HG03280 (cell line): ENCODE data around the gene KEAP1.
A peak's percentile ranks its signal among the peaks of the same experiment; 100 is the strongest.
"Not testable (repeated sequence)": the region's sequence is repeated elsewhere in the genome, so short reads cannot be mapped to it uniquely, and the experiment has no call there.

ENCODE experiments used
- ATAC-seq: cut with Tn5 transposase; IDR thresholded peaks from one replicate; pipeline ENCODE4 v1.9.1; 2021; ENCODE audit warnings: mild to moderate bottlenecking, moderate library complexity; ENCODE audit not compliant: unreplicated experiment

Gene KEAP1

DNA sequence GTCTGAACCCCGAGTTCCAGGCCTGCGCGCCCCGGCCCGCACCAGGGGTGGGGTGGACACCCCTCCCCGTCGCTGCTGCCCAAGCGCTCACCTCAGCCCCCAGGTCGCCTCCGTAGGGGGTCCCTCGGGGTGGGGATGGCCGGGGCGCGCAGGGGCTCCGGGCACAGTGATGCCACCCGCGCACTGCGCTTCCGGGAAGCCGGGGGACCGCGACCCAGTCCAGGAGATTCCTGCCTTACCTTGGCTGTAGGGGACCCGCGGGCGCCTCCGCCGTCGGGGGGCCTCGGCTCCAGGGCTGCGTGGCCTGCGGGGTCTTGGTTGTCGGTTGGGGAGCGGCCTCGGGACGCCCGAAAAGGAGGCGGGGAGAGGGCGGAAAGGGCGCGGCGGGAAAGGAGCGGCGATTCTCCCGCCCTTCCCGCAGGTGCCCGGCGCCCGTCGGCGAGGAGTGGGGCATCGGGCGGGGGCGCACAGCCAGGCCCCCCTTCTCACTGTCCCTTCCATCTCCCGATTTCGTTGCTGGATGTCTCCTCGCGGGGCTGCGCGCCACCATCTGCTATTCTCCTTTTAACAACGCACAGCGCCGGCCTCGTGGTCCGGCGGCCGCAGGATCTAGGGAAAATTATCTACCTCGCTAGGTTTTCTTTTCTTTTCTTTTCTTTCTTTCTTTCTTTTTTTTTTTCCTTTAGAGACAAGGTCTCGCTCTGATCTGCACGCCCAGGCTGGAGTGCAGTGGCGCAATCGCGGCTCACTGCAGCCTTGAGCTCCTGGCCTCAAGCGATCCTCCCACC lies at the start of gene KEAP1:
Gene KEAP1, minus strand, starts transcription at position 355 of the 788 bp plus-strand sequence. CDS start 3,323 bp downstream, outside the sequence.
- peak; percentile 20 for ATAC-seq

DNA sequence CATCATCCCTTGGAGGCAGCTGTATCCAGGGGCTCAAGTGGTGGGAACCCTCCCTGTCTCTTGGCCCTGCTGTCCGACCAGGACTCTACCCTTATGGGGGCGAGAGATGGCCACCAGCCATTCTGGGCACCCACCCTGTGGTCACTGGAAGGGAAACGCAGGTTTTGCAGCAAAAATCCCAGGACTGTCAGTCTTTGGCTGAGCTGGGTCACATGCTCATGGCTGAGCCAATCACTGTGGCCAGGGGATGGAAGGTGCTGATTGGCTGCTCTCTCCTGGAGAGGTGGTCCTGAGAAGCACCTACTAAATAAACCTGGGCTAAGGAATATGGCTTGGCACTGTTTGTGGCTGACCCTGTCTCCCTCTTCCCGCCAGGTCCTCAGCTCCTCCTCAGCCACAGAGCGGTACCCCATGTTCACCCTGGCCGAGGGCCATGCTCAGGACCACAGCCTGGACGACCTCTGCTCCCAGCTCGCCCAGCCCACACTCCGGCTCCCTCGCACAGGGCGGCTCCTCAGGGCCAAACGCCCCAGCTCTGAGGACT lies 49.4 kb upstream of the KEAP1 start:
- ATAC-seq, result no peak

- no peak for ATAC-seq
Observed at GRCh38 chr19:10551698-10552301, 48.6 kb upstream of the KEAP1 start.

GRCh38 chr19:10551006-10551405 lies 47.9 kb upstream of the KEAP1 start:
- not testable (repeated sequence) for ATAC-seq

GRCh38 chr19:10550336-10550735 lies 47.2 kb upstream of the KEAP1 start:
- no peak for ATAC-seq

DNA sequence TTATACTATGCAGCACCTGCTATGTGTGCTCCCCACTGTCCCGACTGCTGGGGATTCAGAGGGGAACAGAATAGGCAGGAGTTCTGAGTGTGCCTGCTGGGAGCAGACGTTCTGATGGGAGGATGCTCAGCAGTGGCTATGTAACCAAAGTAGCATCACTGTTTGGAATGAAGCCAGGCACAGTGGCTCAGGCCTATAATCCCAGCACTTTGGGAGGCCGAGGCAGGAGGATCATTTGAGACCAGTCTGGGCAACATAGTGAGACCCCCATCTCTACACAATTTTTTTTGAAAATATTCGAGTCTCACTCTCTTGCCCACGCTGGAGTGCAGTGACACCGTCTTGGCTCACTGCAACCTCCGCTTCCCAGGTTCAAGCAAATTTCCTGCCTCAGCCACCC lies 46.6 kb upstream of the KEAP1 start:
- ATAC-seq, result no peak

- ATAC-seq, result no peak
Observed at GRCh38 chr19:10548746-10549276, 45.7 kb upstream of the KEAP1 start.

DNA sequence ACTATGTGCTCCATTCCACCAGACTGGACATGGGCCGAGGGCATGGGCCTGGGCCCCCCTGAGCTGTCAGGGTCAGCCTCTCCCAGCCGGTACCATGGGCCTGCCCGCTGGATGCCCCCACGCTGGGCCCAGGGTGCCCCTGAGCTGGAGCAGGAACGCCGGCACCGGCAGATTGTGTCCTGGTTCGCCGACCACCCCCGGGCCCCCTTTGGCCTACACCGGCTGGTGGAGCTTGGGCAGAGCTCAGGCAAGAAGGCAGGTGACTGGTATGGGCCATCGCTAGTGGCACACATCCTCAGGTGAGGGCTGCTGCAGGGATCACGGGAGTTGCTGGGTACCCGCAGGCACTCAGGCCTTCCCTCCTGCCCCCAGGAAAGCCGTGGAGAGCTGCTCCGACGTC lies 43.7 kb upstream of the KEAP1 start:
- no peak for ATAC-seq

GRCh38 chr19:10544753-10545251 lies 41.6 kb upstream of the KEAP1 start:
- no peak for ATAC-seq

DNA sequence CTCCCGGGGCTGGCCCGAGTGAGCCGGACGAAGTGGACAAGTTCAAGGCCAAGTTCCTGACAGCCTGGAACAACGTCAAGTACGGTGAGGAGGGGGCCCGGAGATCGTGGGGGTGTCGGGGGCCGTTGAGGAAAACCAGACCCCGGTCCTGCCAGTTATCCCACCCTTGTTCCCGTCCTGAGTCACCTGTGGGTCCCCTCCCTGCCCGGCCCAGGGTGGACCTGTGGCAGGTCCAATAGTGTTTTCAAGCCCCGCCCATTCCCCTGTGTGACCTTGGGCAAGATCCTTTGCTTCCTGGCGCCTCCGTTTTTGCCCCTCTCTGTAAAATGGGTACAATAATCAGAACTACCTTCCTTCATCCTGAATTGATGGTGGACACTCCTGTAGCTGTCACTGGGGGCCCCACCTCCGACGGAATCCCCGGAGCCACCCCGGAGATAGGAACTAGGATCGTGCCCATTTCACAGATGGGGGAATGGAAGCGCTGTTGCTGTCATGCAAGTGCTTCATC lies 41.1 kb upstream of the KEAP1 start:
- no peak for ATAC-seq

GRCh38 chr19:10543420-10544241 lies 40.5 kb upstream of the KEAP1 start, which contains the start of gene ATG4D:
Gene ATG4D (plus strand): TSS chr19:10543904. CDS start chr19:10544091, 187 bp downstream.
- peak; percentile 75 for ATAC-seq

DNA sequence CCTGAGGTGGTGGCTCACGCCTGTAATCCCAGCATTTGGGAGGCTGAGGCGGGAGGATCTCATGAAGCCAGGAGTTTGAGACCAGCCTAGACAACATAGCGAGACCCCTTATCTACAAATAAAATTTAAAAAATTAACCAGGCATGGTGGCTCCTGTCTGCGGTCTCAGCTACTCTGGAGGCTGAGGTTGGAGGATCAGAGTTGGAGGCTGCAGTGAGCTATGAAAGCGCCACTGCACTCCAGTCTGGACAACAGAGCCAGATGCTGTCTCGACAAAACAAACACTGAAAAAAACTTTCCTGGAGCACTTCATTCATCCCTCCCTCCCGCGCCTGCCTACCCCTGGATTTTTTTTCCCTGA lies 39.9 kb upstream of the KEAP1 start:
- no peak for ATAC-seq

GRCh38 chr19:10539016-10539415 lies 35.9 kb upstream of the KEAP1 start:
- ATAC-seq, result not testable (repeated sequence)

DNA sequence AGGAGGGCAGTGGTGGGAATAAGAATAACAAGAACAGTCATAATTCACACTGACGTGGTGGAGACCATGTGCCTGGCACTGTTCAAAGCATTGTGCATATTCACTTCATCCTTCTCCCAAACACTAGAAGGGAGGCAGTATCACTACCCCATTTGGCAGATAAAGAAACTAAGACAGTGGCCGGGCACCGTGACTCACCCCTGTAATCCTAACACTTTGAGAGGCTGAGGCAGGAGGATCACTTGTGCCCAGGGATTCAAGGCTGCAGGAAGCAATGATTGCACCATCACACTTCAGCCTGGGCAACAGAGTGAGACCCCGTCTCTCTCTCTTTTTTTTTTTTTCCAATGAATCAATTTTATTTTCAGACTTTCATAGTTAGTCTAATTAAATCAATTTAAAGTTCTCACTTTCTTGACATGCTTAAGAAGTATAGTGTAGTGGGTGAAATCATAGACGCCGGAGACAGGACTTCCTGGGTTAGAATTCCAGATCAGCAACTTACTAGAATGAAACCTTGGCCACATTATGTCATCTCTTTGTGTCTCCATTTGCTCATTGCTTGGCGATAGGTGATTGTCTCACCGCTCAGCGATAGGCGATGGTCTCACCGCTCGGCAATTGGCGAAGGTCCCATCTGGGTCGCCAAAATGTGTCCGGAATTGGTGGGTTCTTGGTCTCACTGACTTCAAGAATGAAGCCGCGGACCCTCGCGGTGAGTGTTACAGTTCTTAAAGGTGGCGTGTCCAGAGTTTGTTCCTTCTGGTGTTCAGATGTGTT lies 35.2 kb upstream of the KEAP1 start:
- no peak for ATAC-seq

DNA sequence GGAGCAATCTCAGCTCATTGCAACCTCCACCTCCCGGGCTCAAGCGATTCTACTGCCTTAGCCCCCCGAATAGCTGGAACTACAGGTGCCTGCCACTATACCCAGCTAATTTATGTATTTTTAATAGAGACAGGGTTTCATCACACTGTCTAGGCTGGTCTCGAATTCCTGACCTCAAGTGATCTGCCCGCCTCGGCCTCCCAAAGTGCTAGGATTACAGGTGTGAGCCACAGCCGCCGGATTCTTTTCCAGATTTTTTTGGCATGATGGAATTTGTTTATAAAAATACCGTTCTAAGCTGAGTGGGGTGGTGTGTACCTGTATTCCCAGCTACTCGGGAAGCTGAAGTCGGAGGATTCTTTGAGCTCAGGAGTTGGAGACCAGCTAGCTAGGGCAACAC lies 34.5 kb upstream of the KEAP1 start:
- ATAC-seq, result no peak

GRCh38 chr19:10535613-10536012 lies 32.5 kb upstream of the KEAP1 start:
- no peak for ATAC-seq

DNA sequence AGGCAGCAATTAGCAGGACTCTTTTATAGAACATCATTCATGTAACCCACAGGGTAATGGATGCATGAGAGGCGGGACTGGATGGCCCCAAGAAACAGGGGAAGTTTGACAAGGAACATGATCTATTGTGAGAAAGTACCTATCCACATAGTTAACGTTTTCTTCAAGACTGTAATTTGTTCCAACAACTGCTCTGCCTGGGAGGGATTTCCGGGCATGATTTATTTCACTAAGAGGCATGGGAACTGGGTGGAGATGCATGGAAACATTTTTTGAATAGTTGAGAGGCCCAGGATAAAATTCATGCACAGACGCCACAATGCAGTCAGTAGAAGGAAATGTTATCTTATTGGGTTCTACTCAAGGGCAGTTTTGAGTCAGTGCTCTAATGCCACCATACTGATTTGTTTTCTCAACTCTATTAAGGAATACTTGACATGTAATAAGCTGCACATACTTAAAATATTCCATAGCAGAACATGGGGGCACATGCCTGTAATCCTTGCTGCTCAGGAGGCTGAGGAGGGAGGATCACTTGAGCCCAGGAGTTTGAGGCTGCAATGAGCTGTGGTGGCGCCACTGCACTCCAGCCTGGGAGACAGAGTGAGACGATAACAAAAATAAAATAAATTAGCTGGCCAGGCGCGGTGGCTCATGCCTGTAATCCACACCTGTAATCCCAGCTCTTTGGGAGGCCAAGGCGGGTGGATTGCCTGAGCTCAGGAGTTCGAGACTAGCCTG lies 30.7 kb upstream of the KEAP1 start:
- ATAC-seq, result no peak

- no peak for ATAC-seq
Observed at GRCh38 chr19:10532457-10532856, 29.3 kb upstream of the KEAP1 start.

GRCh38 chr19:10526887-10527286 lies 23.7 kb upstream of the KEAP1 start:
- not testable (repeated sequence) for ATAC-seq
